Activated naive CD4-positive, alpha-beta T cell treated with anti-CD3 and anti-CD28 coated beads, Interleukin-2, amount 50 U/mL, for 24 hours (primary cell): ENCODE data around the gene PPIC.

Experiments
- H3K27ac Mint-ChIP-seq: one replicate; pipeline ENCODE4 v1.8.0; 2021; ENCODE audit warnings: mild to moderate bottlenecking, mixed read lengths
- H3K27me3 Mint-ChIP-seq: one replicate; pipeline ENCODE4 v1.8.0; 2021; ENCODE audit warnings: mixed read lengths
- H3K36me3 Mint-ChIP-seq: one replicate; pipeline ENCODE4 v1.8.0; 2021; ENCODE audit warnings: mixed read lengths
- H3K4me1 Mint-ChIP-seq: one replicate; pipeline ENCODE4 v1.8.0; 2021; ENCODE audit warnings: mixed read lengths
- H3K4me3 Mint-ChIP-seq: one replicate; pipeline ENCODE4 v1.8.0; 2021; ENCODE audit warnings: mild to moderate bottlenecking, mixed read lengths
- H3K9me3 Mint-ChIP-seq: one replicate; pipeline ENCODE4 v1.8.0; 2021; ENCODE audit warnings: mixed read lengths

Gene PPIC

DNA sequence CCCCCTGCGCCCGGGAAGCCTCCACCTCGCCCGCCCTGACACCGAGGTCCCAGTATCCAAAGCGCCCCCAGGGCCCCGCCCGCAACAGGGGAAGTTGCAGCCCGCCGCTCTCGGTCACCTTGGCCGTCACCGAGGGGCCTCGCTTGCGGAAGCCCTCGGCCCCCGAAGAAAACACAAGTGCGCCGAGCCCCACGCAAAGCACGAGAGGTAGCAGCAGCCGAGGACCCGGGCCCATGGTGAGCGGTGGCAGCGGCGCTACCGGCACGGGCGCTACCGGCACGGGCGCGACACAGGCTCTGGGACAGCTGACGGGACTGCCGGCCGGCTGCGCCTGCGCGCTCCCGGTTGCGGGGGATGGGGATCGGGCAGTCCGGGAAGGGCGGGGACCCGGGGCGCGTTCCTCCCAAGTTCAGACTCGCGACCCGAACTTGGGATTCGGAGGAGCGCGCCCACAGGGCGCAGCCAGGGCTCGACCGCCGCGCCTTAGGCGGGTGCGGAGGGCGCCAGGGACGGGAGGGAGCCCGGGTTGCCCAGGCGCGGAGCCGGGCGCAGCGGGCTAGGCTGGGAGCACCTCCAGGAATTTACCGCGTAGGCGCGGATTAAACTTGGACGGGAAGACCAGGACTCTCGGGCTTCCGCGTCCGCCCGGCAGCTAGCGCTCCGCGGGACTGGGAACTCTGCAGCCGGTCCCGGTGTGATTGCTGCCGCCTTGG, at the start of gene PPIC:
PPIC (minus strand) TSS at position 335 of the 713 bp plus-strand sequence; CDS start at position 235, 100 bp downstream.
- Mint-ChIP-seq H3K4me3 (peak within 1 kb of the TSS; percentile 47), H3K4me1 (peaks cover 17% of the 10 kb centered on the region), H3K36me3 (no peaks in the 10 kb centered on the region), H3K27ac (no peak within 1 kb of the TSS), H3K9me3 (peaks cover 3% of the 10 kb centered on the region), H3K27me3 (peaks cover 43% of the 10 kb centered on the region)

DNA sequence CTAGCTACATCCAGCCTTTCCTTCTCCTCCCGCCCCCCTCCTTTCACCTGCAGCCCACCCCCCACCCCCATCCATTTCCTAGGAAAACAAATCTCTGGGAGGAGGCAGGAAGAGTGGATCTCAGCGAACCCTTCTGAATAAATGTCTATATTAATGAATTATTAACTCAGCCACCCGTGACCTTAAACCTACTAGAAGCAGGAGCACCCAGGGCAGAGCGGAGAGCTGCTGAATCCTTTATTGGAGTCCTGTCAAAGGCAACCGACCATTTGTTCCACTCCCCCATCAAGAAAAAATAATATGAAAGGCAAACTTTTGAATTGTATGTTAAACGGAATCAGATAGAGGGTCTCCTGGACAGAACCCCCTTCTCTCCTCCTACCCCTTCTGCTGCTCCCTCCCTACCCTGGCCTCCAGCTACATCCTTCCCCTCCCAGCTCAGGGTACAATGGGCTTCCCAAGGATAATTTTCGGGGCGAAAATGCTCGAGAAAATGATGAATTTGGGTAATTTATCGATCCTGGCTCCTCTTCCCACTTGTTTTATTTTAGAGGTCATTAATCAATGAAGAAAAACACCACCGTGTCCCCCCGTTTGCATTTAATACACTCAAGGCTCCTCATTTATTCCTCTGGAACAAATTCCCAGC, 49.2 kb upstream of the PPIC start:
- no peak overlapping the region for H3K27ac Mint-ChIP-seq
- H3K36me3 Mint-ChIP-seq = no peaks in the 10 kb centered on the region
- no peak overlapping the region for H3K4me3 Mint-ChIP-seq
- peaks cover 8% of the 10 kb centered on the region for H3K4me1 Mint-ChIP-seq
- H3K27me3 Mint-ChIP-seq = peaks cover 45% of the 10 kb centered on the region
- no peaks in the 10 kb centered on the region for H3K9me3 Mint-ChIP-seq

- Mint-ChIP-seq H3K4me3 (no peak overlapping the region), H3K9me3 (no peaks in the 10 kb centered on the region), H3K27me3 (peaks cover 45% of the 10 kb centered on the region), H3K36me3 (no peaks in the 10 kb centered on the region), H3K4me1 (peaks cover 8% of the 10 kb centered on the region), H3K27ac (no peak overlapping the region)
These were observed 48.4 kb upstream of the PPIC start for GRCh38 chr5:123084730-123085605.

GRCh38 chr5:123083298-123083697, 46.8 kb upstream of the PPIC start:
- Mint-ChIP-seq H3K4me3 (no peak overlapping the region), H3K27ac (no peak overlapping the region), H3K9me3 (no peaks in the 10 kb centered on the region), H3K4me1 (peaks cover 5% of the 10 kb centered on the region), H3K36me3 (no peaks in the 10 kb centered on the region), H3K27me3 (peaks cover 42% of the 10 kb centered on the region)

DNA sequence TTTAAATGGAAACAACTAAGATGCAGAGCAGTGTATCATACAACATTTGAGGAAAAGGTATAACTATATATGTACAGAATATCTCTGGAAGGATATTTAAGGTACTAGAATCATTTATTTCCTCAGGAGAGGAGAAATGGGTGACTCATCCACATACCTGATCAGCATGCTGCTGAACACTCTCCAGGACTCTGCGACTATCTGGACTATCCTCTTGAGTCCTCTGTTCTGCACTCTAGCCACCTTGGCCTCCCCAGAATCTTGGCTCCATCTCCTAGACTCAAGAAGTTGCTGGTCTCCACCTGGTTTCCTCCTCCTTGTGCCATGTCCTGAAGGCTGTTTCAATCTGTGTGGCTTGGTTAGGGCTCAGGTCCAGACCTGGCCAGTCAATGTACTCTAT, 43.7 kb upstream of the PPIC start:
- Mint-ChIP-seq H3K27ac (no peak overlapping the region), H3K36me3 (no peaks in the 10 kb centered on the region)

GRCh38 chr5:123075521-123076163, 39.1 kb upstream of the PPIC start:
- peaks cover 19% of the 10 kb centered on the region for H3K27me3 Mint-ChIP-seq
- H3K36me3 Mint-ChIP-seq = no peaks in the 10 kb centered on the region
- H3K27ac Mint-ChIP-seq = no peak overlapping the region
- H3K9me3 Mint-ChIP-seq = no peaks in the 10 kb centered on the region
- no peak overlapping the region for H3K4me3 Mint-ChIP-seq
- H3K4me1 Mint-ChIP-seq = no peaks in the 10 kb centered on the region

More for the DNA sequence above, 43.7 kb upstream of the PPIC start:
- Mint-ChIP-seq H3K9me3 (no peaks in the 10 kb centered on the region), H3K4me3 (no peak overlapping the region), H3K27me3 (peaks cover 27% of the 10 kb centered on the region), H3K4me1 (no peaks in the 10 kb centered on the region)

DNA sequence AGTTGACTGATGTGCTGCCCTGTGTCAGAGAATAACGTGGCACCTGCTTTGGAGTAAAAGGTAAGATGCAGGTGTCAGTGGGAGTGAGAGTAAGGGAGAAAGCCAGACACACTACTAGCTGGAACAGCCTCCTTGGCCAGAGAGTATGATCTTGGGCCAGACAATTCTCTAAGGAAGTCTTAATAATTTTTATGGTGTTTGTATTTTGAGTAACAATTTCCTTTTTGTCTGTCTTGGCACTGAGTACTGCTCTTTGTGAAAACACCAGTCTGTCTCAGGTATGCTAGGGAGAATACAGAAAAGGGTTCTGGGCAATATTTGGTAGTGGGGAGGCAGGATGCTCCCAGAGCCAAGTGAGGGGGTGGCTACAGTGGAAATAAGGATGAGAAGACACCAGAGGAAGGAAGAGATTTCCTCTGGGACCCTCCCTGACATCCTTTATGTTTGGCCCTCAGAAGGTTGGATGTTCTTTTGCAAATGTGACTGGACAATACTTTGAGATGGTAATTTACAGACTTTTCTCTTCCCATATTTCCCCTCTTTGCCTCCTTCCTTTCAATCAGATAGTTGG, 31.9 kb upstream of the PPIC start:
- H3K27me3 Mint-ChIP-seq = peaks cover 5% of the 10 kb centered on the region
- no peaks in the 10 kb centered on the region for H3K9me3 Mint-ChIP-seq
- no peak overlapping the region for H3K27ac Mint-ChIP-seq
- no peaks in the 10 kb centered on the region for H3K36me3 Mint-ChIP-seq
- H3K4me1 Mint-ChIP-seq = no peaks in the 10 kb centered on the region
- H3K4me3 Mint-ChIP-seq = no peak overlapping the region

DNA sequence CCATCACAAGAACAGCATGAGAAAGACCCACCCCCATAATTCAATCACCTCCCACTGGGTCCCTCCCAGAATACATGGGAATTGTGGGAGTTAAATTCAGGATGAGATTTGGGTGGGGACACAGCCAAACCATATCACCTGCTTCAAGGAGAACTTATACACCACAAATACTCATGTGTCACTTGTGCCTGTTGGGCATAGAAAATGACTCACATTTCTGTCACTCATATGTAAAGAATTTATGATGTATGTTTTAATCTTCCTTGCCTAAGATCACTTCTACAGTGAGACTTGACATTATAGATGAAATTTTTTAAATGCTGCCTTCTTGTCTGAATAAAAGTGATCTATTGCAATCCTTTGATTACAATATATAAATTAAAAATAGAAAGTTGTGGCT, 29.5 kb upstream of the PPIC start:
- Mint-ChIP-seq H3K9me3 (no peaks in the 10 kb centered on the region), H3K27ac (no peak overlapping the region), H3K36me3 (no peaks in the 10 kb centered on the region), H3K27me3 (peaks cover 3% of the 10 kb centered on the region), H3K4me3 (no peak overlapping the region), H3K4me1 (no peaks in the 10 kb centered on the region)

DNA sequence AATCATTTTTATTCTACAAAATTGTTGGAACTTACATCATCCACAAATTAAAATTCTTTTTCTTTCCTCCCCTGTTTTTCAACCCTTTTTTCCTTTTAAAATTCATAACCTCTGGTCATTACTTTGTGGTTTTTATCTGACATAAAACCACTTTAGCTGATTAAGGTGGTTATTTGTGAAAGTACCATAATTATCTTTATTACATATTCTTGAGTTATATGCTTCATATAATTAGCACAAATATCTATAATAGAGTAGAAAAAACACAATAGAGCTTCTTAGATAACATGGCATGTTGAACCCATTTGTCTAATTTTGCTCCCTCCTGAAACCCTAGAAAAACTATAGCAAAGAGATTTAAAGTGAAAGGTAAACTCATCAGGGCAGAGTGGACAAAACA, 22.9 kb upstream of the PPIC start:
- Mint-ChIP-seq H3K27me3 (peaks cover 4% of the 10 kb centered on the region), H3K4me3 (no peak overlapping the region), H3K9me3 (peaks cover 15% of the 10 kb centered on the region), H3K27ac (no peak overlapping the region), H3K36me3 (no peaks in the 10 kb centered on the region), H3K4me1 (no peaks in the 10 kb centered on the region)

DNA sequence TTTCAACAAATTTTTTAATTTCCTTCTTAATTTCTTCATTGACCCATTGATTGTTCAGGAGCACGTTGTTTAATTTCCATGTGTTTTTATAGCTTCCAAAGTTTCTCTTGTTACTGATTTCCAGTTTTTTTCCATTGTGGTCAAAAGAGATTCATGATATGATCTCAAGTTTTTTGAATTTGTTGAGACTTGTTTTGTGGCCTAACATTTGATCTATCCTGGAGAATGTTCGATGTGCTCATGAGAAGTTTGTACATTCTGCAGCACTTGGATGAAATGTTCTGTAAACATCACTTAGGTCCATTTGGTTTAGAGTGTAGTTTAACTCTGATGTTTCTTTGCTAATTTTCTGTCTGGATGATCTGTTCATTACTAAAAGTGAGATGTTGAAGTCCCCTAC, 14.7 kb upstream of the PPIC start:
- no peaks in the 10 kb centered on the region for H3K4me1 Mint-ChIP-seq
- H3K27ac Mint-ChIP-seq = no peak overlapping the region
- H3K36me3 Mint-ChIP-seq = no peaks in the 10 kb centered on the region
- peaks cover 6% of the 10 kb centered on the region for H3K9me3 Mint-ChIP-seq
- no peak overlapping the region for H3K4me3 Mint-ChIP-seq
- peaks cover 13% of the 10 kb centered on the region for H3K27me3 Mint-ChIP-seq

DNA sequence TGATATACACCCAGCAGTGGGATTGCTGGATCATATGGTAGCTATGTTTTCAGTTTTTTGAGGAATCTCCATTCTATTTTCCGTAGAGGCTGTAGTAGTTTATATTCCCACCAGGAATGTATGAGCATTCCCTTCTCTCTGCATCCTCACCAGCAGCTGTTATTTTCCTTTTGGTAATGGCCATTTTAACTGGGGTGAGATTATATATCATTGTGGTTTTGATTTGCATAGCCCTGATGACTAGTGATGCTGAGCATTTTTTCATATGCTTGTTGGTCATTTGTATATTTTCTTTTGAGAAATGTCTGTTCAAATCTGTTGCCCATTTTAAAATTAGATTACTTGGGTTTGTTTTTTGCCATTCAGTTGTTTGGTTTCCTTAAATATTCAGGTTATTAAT, 11.2 kb upstream of the PPIC start:
- Mint-ChIP-seq H3K9me3 (no peaks in the 10 kb centered on the region), H3K4me1 (no peaks in the 10 kb centered on the region), H3K36me3 (no peaks in the 10 kb centered on the region), H3K27me3 (peaks cover 22% of the 10 kb centered on the region), H3K4me3 (no peak overlapping the region), H3K27ac (no peak overlapping the region)

DNA sequence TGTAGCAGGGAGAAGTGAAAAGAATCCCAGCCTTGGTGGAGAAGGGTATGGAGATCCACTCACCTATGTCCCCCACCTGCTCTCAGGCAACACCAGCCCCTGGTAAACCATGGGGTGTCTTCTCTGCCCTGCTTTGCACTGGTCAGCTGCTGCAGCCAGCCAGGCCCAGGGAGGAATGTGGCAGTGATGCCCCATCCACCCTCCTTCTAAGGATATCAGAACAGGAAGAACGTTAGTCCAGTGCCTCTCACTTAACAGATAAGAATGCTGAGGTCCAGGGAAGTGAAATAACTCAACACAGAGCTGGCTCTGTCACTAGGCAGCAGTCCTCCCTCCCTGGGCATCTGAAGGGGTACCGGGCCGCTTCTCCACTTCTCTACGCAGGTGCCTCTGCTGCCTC, 9.7 kb upstream of the PPIC start:
- no peaks in the 10 kb centered on the region for H3K36me3 Mint-ChIP-seq
- no peaks in the 10 kb centered on the region for H3K9me3 Mint-ChIP-seq
- no peak overlapping the region for H3K27ac Mint-ChIP-seq
- H3K4me3 Mint-ChIP-seq = no peak overlapping the region
- H3K4me1 Mint-ChIP-seq = no peaks in the 10 kb centered on the region
- peaks cover 22% of the 10 kb centered on the region for H3K27me3 Mint-ChIP-seq

DNA sequence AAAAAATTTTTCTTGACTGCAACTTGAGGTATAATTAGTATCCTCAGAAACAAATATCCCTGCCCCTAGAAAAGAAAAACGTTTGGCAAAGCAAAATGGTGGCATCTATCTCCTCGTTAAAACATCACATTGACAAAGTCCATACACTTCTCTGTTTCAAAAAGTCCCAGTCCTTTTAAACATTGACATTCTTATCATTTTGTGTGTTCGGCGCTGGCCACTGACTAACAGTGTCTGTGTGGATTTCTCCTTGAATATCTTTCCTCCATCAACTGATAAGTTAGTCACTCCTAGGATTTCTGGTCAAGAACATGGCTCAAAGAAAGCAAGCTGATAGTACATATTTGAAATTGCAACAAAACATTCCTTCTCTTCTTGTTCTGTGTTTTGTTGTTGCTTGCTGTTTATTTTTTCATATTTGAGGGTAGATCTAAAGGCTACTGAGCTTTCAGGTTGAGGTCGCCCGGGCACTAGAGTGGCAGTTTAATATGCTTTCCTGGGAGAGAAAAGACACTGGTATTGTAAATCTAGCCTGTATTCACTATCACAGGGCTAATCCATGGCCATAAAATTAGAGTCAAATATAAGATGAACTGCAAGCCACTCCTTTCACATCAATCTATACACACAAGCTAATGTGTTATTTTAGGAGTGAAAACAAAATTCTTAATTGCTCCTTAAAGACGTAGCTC, 8.5 kb upstream of the PPIC start:
- Mint-ChIP-seq H3K9me3 (no peaks in the 10 kb centered on the region), H3K4me1 (no peaks in the 10 kb centered on the region), H3K4me3 (no peak overlapping the region), H3K27ac (no peak overlapping the region), H3K27me3 (peaks cover 22% of the 10 kb centered on the region), H3K36me3 (no peaks in the 10 kb centered on the region)

DNA sequence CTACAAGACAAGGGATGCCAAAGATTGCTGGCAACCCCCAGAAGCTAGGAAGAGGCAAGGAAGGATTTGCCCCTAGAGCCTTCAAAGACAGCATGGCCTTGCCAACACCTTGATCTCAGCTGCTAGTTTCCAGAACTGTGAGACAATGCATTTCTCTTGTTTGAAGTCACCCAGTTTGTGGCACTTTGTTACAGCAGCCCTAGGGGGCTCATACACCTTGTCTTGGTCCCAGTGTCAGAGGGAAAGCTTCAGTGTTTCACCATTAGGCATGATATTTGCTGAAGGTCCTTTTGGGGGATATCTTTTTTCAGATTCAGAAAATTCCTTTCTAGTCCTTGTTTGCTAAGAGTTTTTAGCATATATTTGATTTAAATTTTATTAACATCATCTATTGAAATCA, 3.1 kb upstream of the PPIC start:
- Mint-ChIP-seq H3K4me3 (no peak overlapping the region), H3K27ac (no peak overlapping the region), H3K27me3 (peaks cover 32% of the 10 kb centered on the region), H3K4me1 (peaks cover 17% of the 10 kb centered on the region), H3K36me3 (no peaks in the 10 kb centered on the region), H3K9me3 (peaks cover 3% of the 10 kb centered on the region)

DNA sequence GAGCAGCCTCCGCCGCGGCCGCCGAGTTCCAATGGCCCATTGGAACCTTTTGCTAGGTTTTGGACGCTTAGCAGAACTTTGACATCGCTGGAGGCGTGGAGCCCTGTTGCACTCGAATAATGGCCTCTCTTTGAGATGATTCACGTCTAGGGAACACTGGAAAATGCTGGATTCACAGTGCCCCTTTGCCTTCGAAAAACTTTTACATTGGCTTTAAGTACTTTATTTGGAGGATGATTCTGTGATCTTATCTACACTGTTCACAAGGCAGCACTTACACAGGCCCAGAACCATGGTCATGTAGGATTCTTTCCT, 536 bp upstream of the PPIC start:
- H3K4me3 Mint-ChIP-seq = peak overlapping the region; percentile 40
- peaks cover 3% of the 10 kb centered on the region for H3K9me3 Mint-ChIP-seq
- no peaks in the 10 kb centered on the region for H3K36me3 Mint-ChIP-seq
- peaks cover 40% of the 10 kb centered on the region for H3K27me3 Mint-ChIP-seq
- no peak overlapping the region for H3K27ac Mint-ChIP-seq
- H3K4me1 Mint-ChIP-seq = peaks cover 17% of the 10 kb centered on the region
